GM12892 (cell line): Measurements from ENCODE around the gene SFSWAP.

Experiments
- POLR2A ChIP-seq: IDR thresholded peaks from 2 replicates; pipeline ENCODE4 v1.6.1; 2011; ENCODE audit warnings: low read depth, low read length, control low read depth
- POLR2AphosphoS5 ChIP-seq: IDR thresholded peaks from 2 replicates; pipeline ENCODE4 v1.6.1; 2011; ENCODE audit warnings: low read depth, low read length, control low read depth

GRCh38 chr12:131801254-131801866 lies 90.5 kb downstream of the SFSWAP start:
- no peak for TF ChIP-seq POLR2A
- no peak for TF ChIP-seq POLR2AphosphoS5
